Endometrium (tissue), 2 donors: Measurements from ENCODE around the gene MYL11.

Experiments
- FAIRE-seq: peaks from 2 replicates; lab custom pipeline; 2012; peaks lifted over from hg19 to GRCh38; lab: Jason Lieb, UNC
- donor health status: control.
- donor health status: control.

Gene MYL11

DNA sequence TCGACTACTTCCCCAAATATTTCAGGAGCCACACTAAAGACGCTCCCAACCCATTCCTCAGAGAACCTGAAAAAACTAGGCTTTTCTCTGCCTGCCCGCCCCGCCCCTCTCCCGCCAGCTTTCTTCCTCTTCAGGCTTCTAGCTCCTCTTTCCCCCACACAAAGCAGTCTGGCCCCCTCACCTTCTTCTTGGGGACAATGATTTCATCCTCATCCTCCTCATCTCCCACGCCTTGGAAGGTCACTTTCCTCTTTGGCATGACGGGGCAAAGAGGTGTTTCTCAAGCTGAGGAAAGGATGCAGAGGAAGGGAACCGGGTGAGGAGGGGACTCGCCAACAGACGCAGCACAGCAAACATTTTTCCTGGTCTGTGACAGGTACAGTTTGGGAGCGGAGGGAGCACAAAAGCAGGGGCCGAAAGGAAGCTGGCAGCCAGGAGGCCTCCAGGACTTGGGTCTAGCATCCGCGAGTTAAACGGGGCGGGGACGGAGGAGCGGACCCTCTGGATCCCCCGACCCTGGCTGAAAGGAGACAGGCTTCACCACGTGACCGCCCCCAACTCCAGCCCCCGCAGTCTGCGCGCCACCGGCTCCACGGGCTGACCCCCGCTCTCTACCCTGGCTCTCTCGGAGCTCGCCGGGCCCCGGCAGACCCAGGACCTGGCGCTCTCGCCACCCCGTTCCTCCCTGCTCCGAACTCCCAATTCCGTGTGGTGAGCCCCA is 20.0 kb upstream of the MYL11 start:
- FAIRE-seq: no peak

DNA sequence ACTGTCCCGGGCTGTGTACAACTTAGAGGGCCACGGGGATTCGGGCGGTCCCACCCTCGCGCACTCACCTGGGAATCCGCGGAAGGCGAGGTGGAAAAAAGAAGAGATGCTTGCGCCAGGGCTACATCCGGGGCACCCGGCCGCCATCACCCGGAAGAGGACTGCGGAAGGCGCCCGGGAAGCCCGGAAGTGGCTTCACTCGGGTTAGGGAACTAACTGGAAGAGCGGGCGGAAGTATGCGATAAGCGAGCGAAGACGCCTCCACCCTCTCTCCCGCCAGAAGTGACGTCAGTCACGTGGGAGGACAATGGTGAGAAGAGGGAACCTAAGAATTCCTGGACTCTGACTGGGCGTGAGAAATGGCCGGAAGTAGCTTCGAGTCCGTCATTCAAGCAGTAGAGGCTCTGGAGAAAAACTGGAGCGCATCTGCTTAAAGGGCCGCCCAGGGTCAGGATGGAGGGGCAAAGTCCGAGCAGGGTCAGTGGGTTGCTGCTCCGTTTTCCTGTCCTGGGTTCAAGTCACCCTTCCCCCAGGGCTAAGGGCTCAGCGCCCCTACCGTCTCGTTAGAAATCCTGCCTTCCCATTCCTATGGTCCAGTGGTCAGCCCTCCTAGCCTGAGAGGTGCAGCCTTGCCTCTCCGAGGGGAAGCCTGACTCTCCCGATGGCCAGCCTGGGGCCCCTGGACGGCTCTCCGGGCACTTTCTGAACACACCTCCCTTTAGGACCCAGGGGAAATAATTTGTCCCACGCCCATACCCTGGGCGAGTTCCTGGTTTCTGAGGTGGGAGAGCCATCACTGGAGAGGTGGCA is 19.3 kb upstream of the MYL11 start, which contains the start of gene CD2BP2:
Gene CD2BP2, minus strand, starts transcription at position 165 of the 810 bp plus-strand sequence. CDS start 627 bp downstream, outside the sequence.
- peak; percentile 98 for FAIRE-seq

DNA sequence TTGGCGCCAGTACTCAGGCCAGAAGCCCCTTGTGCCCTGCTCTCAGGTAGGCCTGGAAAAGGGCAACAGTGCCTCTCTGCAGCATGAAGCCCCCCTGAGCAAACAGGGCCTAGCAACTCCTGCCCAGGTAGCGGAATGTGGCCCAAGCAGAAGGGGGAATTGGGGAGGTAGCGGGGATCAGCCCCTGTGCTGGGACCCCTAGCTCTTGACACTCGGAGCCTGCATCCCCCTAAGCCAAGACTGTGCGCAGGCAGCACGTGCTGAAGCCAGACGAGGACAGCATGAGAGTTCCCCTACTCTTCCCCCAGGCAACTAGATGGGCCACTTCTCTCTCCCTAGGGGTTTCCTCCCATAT is 18.7 kb upstream of the MYL11 start:
- FAIRE-seq: no peak

DNA sequence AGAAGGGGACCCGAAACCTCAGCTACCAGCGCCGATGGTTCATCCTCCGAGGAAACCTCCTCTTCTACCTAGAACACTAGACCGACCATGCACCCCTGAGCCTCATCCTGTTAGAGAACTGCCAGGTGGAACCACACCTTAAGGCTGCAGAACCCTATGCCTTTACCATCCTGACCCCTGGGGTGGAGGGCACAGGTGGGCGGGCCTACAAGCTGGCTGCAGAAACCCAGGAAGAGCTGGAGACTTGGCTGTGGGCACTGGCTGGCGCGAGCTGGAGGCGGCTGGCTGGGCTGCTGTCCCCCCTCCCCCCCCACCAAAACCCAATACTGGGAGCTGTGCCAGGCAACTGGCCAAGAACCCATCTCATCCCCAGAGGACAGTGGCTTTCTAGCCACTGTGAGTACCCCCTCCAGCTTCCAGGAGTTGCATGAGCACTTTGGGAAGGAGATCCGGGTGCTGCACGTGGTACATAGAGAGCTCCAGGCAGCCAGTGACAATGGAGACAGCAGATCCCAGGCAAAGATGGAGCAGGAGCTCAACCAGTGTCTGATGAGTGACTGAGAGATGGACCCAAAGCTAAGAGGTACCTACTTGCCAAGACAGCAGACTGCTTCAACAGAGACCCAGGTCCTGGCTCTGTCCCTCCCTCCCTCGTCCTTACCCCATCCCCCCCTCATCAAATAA is 18.1 kb upstream of the MYL11 start:
- FAIRE-seq: no peak

DNA sequence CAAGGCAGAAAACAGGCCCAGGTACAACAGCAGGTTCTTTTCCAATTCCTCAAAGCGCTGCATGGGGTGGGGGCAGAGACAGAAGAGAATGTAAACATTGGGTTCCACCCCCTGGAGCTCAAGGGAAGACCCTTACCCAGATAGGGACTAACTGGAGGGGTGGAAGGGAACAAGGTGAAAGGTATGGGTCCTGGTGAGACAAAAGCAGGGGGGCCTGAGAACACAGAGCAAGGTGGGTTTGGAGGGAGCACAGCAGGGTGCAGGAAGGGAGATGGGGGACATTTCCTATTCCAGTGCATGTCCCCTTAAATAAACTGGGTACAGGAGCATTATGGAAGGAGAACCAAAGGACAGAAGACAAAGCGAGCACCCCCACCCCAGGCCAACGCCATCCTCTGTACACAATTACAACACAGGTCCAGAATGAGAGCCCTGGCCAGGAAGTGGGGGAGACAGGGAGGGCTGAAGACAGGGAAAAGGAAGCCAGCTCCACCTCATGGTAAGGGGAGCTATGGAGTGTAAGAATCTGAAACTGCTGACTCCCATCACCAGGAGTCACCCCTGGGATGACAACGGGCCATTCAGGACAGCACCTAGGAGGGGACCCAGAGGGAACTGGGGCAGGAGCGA is 17.4 kb upstream of the MYL11 start:
- no peak for FAIRE-seq

DNA sequence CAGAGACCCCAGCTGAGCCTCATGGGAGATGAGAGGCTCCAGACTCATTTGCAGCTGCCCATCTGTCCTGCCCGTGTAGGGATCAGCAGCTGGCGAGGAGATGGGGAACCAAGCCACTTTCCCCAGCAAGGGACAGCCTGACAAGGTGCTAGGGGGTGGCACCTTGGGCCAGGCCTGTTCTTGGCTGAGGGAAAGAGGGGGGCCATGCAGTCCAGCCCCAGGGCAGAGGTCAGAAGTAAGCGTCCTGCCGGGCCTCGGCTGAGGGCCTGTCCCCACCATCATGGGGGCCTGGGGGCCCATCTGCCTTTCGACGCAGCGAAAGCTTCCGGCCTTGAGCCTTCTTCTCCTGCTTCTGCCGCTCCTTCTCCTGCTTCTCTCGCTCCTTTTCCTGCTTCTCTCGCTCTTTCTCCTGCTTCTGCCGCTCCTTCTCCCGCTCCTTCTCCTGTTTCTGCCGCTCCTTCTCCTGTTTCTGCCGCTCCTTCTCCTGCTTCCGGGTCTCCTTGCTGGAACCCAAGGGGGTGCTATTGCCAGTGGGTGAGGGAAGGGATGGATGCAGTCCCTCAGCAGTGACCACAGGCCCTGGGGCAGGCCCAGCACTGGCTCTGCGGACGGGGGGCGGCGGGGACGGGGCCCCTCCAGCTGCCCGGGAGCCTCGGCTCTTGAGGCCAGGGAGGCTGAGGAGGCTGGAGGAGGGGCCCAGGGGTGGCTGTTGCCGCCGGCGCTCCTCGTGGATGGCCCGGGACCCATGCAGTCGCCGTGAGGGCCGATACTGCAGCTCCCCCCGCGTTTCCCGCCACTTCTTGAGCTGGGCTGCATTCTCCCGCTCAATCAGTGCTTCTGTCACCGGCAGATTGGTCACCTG is 16.7 kb upstream of the MYL11 start:
- no peak for FAIRE-seq

DNA sequence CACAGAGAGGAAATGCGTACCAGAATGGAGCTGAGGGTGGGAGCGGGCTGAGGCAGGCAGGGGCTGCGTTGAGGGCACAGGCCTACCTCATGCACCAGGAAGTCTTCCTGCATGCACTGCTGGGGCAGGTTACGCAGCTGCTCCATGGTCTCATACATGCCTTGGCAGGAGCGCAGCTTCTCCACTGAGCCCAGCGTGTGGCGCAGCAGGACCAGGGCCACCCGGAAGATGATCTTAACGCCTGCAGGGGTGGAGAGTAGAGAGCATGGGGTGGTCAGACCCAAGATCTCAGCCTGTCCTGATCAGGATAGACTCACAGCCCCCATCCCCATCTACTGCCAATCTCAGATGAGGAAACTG is 16.0 kb upstream of the MYL11 start:
- no peak for FAIRE-seq

DNA sequence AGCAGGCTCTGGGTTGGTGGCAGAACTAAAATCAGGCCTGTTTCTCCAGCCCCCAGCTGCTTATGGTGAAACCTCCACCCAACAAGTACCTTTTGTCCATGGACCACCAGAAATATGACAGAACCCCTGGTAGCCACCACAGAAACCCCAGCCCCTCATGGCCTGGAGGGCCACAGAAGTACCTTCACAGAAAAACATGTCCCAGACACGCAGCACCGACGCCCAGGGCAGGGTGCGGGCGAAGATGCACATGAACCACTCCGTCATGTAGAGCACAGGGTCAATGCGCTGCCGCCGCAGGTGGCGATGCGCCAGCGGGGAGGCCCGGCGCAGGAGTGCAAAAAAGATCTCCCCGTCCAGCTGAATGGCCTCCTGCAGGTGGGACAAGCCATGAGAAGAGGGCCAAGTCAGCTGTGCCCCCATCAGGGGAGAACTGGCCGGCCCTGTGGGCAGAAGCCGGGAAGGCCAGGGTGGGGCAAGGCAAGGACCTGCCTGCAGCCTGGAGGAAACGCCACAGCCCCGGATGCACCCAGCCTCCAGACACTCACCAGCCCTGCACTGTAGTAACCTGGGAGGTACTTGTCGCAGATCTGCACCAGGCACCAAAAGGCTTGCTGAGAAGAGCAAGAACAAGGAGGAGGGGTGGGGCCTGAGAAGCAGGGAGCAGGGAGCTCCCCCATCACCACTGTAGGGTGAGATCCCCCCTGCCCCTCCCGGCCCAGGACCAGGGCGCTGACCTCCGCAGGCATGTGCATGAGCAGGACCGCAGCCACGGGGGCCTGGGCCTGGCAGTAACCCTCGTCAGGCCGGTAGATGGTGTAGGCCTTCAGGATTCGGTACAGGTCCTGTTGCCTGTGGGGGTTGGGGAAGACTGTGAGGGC is 15.4 kb upstream of the MYL11 start:
- FAIRE-seq: no peak

DNA sequence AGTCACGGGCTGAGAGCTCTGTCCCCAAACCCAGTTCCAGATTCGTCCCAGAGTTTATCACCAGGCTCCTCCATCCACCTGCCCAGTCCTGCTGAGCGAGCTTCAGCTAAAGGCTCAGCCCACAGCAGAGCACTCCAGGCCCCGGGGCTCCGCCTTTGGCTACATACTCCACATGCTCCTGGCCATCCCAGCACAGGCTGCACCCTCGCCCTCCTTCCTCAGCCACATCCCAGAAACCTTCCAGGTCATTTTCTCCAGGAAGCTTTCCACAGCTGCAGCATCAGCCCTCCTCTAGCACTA is 14.8 kb upstream of the MYL11 start:
- FAIRE-seq: no peak

DNA sequence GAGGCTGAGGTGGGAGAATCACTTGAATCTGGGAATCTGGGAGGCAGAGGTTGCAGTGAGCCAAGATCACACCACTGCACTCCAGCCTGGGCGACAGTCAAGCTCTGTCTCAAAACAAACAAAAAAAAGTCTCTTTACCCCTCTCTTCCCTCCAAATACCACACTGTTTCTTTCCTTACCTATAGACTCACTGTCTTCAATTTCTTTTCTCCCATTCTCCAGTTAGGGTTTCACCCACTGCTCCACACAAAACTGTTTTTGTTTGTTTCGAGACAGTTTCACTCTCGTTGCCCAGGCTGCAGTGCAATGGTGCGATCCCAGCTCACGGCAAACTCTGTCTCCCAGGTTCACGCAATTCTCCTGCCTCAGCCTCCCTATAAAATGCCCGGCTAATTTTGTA is 13.4 kb upstream of the MYL11 start:
- no peak for FAIRE-seq

DNA sequence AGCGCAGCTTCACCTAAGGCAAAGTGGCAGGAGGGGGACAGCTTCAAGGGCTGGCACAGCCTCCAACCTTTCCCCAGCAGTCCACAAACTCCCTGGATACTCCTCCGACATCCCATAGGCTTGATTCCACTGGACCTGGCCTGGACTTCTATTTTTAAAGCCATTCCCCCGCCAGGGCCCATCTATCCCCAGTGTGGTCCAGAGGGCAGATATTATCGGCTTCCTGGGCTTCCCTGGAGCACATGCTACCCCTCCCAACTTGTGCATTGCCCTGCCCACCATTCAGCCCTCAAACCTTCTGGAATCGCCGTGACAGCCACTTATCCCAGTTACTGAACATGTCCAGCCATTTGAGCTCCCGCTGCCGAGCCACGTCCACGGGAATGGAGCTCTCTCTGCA is 9.4 kb upstream of the MYL11 start:
- FAIRE-seq: no peak

DNA sequence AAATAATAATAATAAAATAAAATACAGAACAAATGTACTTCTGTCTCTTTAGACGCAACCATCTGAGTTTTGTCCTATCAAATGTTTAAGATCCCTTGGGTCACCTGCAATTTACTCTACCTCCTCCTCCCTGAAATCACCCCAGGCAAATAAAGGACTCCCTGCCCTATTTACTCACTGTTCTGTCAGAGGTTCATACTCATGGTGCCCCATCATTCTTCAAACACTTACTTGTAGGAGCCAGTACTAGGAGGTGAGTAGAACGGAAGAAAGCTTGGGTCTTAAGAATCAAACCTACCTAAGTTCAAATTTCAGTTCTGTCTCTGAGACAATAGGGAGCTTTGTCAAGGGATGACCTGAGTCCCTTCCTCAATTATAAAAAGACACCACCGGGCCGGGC is 8.1 kb upstream of the MYL11 start:
- FAIRE-seq: no peak

DNA sequence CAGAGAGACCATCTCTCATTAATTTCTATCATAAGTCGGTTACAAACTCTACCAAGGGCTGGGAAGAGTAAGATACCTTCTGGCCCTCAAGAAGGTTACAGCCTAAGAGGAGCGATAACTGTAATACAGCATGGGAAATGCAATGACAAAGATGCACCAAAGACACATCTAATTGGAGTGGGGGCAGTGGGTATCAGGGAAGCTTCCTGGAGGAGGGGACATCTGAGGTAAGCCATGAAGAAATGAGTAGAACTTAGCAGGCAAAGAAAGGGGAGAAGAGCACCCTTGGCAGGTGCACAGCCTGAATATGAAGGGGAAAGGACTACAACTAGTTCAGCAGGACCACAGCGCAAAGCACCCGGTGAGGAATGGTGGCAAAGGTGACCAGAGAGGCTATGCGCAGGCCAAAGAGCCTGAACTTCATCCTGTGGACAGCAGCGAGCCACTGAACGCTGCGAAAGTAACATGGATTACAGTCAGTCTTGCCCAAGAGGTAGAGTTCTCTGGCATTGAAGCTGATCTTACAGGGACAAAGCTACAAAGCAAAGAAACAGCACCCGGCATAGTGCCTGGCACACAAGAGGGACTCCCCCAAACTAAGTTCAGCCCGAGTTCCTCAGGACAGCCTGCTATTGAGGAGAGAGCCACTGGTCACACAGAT is 7.1 kb upstream of the MYL11 start:
- FAIRE-seq: no peak

DNA sequence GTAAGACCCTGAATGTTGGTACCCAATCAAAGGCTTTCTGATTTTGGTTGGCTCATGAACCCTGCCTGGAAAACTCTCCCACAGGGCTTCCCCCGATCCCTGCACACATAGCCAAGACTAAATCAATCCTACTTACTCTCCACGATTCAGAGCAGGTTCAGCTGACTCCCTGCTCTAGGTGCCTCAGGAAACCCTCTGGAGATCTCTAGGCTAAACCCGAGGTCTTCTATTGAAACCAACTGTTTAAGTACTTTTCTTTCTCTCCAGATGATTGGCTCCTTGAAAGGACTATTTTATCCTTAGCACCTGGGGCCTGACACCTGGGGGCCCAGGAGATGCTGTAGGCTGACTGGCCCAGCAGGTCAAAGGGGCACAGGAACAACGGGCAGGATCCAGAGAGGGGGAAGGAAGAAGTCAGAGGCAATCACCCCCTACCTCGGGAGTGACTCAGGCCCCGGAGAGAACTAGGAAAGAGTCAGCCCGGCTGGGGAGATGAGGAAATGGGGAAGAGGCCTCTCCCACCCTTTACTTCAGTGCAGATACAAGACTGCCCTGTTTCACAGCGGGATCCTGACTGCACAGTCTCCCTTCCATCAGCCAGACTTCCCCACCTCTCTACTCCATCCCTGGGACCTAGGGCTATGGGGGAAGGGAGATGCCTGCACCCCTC is 6.3 kb upstream of the MYL11 start:
- FAIRE-seq: no peak

DNA sequence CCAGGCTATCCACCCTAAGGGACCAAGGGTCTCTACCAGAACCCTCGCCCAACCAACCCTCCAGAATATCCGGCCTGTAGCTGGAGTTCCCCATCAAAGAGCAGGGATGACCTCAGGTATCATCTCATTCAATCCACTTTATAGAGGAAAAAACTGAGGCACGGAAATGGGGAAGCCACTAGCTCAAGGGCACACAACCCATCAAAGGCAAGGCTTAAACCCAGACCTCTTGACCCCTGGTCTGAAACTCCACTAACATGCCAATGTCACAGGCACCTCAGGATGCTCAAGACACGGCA is 5.9 kb upstream of the MYL11 start:
- no peak for FAIRE-seq

DNA sequence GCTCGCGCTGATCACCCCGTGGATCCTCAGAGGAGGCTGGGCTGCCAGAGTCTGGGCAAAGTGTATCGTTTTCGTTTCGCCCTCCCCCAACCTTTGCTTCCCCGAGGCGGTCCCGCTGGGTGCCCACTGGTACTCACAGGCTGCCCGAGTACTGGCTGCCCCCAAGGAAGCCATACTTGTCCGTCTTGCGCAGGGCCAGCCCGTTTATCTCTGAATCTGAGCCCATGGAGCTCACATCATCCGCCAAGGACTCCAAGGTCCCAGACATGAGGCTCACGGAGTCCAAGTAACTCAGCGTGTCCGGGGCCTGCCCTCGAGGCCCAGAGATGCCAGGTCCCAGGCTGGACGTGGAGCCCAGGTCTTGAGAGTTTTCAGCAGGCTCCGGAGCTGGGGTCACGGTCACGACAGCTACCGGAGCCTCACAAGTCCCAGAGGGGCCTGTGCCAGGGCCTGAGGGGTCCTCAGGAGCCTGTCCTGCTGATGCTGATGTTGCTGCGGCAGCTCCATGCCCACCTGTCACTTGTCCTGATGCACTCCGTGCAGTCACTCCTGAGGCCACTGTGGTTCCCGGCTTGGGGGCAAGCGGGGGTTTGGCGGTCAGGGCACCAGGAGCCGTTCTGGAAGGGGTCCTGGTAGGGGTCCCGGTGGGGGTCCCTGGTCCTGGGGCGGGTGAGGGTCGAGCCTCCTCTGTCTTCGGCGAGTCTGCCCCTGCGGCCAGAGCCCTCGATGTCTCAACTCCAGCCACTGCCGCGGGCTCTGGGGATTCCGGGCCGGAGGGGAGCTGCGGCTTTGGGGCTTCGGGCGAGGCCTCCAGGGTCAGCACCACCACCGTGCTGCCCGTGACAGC is 5.3 kb upstream of the MYL11 start:
- no peak for FAIRE-seq

DNA sequence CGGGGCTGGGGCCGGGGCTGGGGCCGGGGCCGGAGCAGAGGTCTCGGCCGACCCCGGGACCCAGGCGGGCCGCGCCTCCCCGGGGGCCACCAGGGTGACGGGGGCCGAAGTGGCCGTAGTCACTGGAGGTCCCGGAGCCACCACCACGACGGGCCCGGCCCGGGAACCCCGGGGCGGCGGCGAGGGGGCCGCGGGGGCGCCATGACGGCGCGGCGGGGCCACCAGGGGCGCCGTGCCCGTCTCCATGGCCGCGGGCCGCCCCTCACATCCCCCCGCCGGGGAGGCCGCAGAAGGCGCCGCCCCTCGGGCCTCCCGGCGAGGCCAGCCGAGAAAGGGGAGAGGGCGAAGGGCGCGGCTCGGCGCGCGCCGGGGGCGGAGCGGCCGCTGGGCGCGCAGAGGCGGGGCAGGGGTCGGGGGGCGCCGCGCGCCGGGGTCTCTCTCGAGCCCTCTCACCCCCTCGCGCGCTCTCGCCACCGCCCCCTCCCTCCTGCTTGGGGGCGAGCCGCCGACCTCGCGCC is 4.6 kb upstream of the MYL11 start:
- no peak for FAIRE-seq

DNA sequence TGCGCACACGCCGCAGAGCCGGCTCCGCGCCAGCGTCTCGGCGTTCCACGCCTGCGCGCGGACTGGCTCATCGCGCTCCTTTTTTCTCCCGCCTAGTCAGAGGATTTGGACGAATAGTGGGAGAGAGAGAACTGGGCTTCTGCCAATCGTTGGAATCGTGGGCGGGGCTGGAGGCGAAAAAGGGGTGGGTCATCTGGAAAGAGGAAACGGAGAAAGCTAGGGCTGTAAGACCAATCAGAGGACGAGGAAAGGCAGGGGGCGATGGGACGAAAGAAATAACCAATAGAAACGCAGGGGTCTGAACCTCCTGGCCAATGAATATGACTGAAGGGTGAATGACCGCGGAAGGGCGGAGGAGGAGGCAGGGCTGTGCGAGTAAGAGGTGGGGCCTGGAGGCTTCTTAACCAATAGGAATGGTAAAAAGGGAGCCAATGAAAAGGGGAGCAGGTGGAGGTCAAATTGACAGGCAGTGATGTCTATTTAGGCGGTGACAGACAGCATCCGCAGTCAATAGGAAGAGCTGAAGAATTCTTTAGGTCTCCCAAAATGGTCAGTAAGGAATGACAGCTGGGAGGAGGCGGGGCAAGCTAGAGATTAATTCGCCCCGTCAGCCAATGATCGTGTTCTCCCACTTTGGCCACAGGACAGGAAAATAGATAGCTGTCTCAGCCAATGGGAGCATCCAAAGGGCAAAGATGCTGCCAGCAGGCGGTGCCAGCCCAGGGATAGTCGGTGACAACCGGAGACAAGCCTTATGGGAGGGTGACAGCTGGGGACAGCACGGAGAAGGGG is 4.0 kb upstream of the MYL11 start, which contains the start of gene TBC1D10B:
Gene TBC1D10B, minus strand, starts transcription at position 39 of the 792 bp plus-strand sequence. CDS start 311 bp downstream, outside the sequence.
- FAIRE-seq: peak; percentile 100
